ENCODE measurements around the gene AMPD2. TPM values are rescaled to one million over a fixed set of nuclear protein-coding genes. Genes with fewer than 3 reads are reported as not detected.

The AMPD2 gene
- total RNA-seq, 1 experiment from 2014 or later, result 72.3 TPM

DNA sequence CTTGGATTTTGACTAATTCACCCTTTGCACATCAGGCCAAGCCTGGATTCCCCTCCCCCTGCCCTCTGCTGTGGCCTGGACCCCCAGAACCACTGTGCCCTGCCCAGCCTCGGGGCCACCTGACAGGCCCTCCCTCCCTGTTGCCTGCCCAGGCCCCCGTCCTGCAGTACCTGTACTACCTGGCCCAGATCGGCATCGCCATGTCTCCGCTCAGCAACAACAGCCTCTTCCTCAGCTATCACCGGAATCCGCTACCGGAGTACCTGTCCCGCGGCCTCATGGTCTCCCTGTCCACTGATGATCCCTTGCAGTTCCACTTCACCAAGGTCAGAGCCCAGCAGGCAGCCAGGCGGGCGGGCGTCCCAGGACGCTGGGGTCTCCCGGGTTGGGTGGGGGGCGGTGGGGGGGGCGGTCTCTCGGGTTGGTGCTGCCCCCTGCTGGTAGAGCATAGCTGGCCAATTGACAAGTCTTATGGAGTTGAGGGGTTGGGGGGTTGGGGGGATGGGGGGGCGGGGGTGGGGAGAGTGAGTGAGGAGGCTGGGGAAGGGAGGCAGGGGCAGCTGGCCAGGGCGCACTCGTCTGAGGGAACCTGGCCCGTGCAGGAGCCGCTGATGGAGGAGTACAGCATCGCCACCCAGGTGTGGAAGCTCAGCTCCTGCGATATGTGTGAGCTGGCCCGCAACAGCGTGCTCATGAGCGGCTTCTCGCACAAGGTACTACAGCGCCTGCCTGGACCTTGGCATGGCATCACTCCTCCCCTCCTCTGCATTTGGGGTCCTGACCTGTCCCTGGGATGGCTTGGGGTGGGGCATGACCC lies 10.7 kb downstream of the AMPD2 start:
- H3K27me3 ChIP-seq (ENCODE audit: low read length), result no peaks in the 10 kb centered on the region
- H3K79me2 ChIP-seq (ENCODE audit: low read length), result peaks cover 8% of the 10 kb centered on the region
- no peaks in the 10 kb centered on the region for H3K9me2 ChIP-seq (replicated peaks; ENCODE audit: insufficient read depth, low read length)
- no peak overlapping the region for H3K4me3 ChIP-seq (ENCODE audit: low read length)
- H3K9me3 ChIP-seq (ENCODE audit: low read length), result no peaks in the 10 kb centered on the region
- no peak overlapping the region for H2AFZ ChIP-seq (ENCODE audit: low read length)
- no peak overlapping the region for H3K27ac ChIP-seq (ENCODE audit: low read length)
- no peak overlapping the region for H3K4me2 ChIP-seq (ENCODE audit: low read depth, low read length, poor library complexity, severe bottlenecking)
- peak; percentile 67 for DNase-seq
- peaks cover 24% of the 10 kb centered on the region; the same call in 1 of the 2 replicates for H4K20me1 ChIP-seq (ENCODE audit: insufficient read depth, low read depth, low read length)
- H3K4me1 ChIP-seq (ENCODE audit: low read length), result peaks cover 3% of the 10 kb centered on the region
- H3K36me3 ChIP-seq (ENCODE audit: insufficient read depth, low read length), result peaks cover 22% of the 10 kb centered on the region
- no peak overlapping the region for H3K9ac ChIP-seq (ENCODE audit: low read length)

DNA sequence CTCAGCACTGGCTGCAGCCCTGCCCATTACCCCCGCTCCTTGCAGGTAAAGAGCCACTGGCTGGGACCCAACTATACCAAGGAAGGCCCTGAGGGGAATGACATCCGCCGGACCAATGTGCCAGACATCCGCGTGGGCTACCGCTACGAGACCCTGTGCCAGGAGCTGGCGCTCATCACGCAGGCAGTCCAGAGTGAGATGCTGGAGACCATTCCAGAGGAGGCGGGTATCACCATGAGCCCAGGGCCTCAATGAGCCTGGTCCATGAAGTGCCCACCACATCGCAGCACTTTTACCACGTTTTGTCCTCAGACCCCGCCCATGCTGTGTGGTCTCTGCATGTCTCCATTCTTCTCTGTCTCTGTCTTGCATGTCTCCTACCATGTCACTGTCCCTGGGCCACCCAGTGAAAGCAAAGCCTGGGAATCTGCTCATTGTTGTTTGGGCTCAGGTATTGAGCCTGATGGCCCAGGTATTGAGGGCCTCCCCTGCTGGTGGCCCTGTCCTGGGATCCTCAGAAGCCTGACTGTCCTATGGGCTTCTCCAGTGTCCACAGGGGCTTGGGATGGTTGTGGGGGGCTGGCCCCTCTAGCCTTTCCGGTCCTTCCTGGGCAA lies 11.4 kb downstream of the AMPD2 start:
- Histone ChIP-seq H3K4me2 (ENCODE audit: low read depth, low read length, poor library complexity, severe bottlenecking) (no peak overlapping the region), H3K9ac (ENCODE audit: low read length) (no peak overlapping the region), H3K9me2 (replicated peaks; ENCODE audit: insufficient read depth, low read length) (no peaks in the 10 kb centered on the region), H2AFZ (ENCODE audit: low read length) (no peak overlapping the region), H3K4me1 (ENCODE audit: low read length) (no peaks in the 10 kb centered on the region; the same call in 1 of the 2 replicates), H4K20me1 (ENCODE audit: insufficient read depth, low read depth, low read length) (peaks cover 19% of the 10 kb centered on the region; the same call in 1 of the 2 replicates), H3K9me3 (ENCODE audit: low read length) (no peaks in the 10 kb centered on the region), H3K27ac (ENCODE audit: low read length) (no peak overlapping the region), H3K4me3 (ENCODE audit: low read length) (no peak overlapping the region), H3K79me2 (ENCODE audit: low read length) (peaks cover under 1% of the 10 kb centered on the region; the same call in 1 of the 2 replicates), H3K27me3 (ENCODE audit: low read length) (no peaks in the 10 kb centered on the region), H3K36me3 (ENCODE audit: insufficient read depth, low read length) (peaks cover 22% of the 10 kb centered on the region)
- no peak for DNase-seq

DNA sequence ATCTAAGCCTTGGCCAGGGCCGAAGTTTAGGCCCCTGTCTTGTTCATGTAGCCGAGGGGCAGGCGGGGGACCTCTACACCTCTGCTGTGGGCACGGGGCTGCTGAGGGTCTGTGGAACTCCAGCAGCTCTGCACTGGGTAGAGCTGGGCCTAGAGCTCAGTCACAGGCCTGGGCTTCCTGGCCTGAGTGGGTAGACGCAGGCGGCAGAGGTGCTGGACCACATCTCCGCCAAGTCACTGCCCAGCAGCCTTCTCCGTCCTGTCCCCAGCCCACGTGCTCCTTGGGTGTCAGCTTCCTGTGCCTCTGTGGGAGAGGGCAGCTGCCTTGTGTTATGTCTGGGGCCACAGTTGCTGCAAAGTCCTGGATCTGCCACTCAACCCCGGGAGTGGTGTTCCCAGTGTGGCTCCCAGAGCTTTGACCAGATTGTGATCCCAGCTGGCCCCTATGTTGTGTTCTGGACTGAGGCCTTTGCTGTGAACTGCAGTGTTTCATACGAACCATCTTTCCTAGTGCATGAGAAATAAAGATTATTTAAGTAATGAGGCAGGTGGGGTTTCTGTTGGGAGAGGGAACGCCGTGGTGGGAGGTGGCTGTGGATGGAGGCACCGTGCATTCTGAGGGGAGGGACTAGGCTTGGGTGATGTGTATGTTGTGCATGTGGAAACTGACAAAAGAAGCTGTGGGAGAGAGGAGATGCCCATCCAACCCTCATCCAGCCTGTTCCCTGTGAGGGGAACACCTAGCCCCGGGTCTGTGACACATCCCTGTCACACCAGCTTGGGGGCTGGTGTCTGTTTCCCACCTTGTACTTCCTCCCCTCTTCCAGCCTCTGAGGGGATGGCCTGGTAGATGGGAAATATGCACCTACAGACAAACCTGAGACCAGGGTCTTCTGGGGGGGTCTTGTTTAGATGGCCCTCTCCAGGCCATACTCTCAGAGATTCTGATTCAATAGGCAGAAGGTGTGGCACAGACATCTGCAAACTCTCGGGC lies 12.2 kb downstream of the AMPD2 start:
- Histone ChIP-seq H3K27ac (ENCODE audit: low read length) (no peak overlapping the region), H3K79me2 (ENCODE audit: low read length) (no peaks in the 10 kb centered on the region), H3K27me3 (ENCODE audit: low read length) (no peaks in the 10 kb centered on the region), H3K9ac (ENCODE audit: low read length) (no peak overlapping the region), H3K4me3 (ENCODE audit: low read length) (no peak overlapping the region), H3K9me2 (replicated peaks; ENCODE audit: insufficient read depth, low read length) (no peaks in the 10 kb centered on the region), H3K36me3 (ENCODE audit: insufficient read depth, low read length) (peaks cover 22% of the 10 kb centered on the region), H4K20me1 (ENCODE audit: insufficient read depth, low read depth, low read length) (peaks cover 19% of the 10 kb centered on the region; the same call in 1 of the 2 replicates), H3K4me1 (ENCODE audit: low read length) (no peaks in the 10 kb centered on the region; the same call in 1 of the 2 replicates), H3K9me3 (ENCODE audit: low read length) (no peaks in the 10 kb centered on the region), H2AFZ (ENCODE audit: low read length) (no peak overlapping the region), H3K4me2 (ENCODE audit: low read depth, low read length, poor library complexity, severe bottlenecking) (no peak overlapping the region)
- DNase-seq, result no peak

DNA sequence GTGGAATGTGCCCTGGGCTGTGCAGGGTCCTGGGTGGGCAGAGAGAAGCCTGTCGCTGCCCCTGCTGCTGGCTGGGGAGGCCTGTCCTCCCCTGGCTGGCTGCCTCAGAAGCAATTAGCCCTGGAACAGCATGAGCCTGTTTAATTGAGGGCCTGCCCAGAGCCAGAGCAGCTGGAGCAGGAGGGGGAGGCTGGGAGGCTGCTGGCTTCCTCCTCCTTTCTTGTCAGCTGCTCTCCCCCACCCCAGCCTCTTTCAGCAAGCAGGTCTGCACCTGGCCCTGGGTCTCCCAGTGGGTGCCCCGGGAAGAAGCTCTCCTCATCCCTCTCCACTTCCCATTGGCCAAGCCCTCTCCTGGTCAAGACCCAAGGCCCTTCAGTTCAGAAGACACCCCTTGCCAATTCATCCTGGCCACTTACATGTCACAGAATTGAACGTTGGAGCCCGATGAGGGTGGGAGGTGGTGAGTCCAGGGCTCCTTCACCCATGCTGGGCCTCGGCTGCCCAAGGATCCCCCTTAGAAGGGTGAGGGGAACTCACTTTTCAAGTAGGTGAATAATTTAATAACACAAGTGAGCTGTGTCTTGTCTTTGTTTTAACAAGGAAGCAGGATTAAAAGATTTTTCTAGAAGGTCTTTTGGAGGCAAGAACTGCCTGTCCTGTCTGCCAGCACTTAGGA lies 13.2 kb downstream of the AMPD2 start:
- no peak for DNase-seq

DNA sequence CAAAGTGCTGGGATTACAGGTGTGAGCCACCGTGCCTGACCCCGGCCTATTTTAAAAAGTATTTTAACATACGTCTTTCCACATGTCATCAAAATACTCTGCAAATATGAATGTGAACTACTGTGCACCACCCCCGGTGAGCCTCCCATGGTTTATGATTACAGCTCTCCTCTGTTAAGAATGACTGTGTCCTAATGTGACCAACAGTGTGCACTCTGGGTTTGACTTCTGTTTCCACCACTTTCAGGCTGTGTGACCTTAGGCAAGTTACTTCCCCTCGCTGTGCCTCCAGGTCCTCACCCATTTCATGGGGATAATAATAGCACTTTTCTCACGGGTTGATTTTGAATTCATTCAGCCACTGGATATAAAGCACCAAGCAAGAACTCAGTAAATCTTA lies 14.7 kb downstream of the AMPD2 start:
- no peak overlapping the region for H3K4me3 ChIP-seq (ENCODE audit: low read length)
- H3K9ac ChIP-seq (ENCODE audit: low read length), result no peak overlapping the region
- H3K27ac ChIP-seq (ENCODE audit: low read length), result no peak overlapping the region
- no peak for DNase-seq
- H3K27me3 ChIP-seq (ENCODE audit: low read length), result no peaks in the 10 kb centered on the region
- no peaks in the 10 kb centered on the region for H3K9me3 ChIP-seq (ENCODE audit: low read length)
- no peaks in the 10 kb centered on the region for H3K79me2 ChIP-seq (ENCODE audit: low read length)
- peaks cover 13% of the 10 kb centered on the region for H3K36me3 ChIP-seq (ENCODE audit: insufficient read depth, low read length)
- no peak overlapping the region for H2AFZ ChIP-seq (ENCODE audit: low read length)
- no peaks in the 10 kb centered on the region; the same call in 1 of the 2 replicates for H3K4me1 ChIP-seq (ENCODE audit: low read length)
- peaks cover 19% of the 10 kb centered on the region; the same call in 1 of the 2 replicates for H4K20me1 ChIP-seq (ENCODE audit: insufficient read depth, low read depth, low read length)
- H3K4me2 ChIP-seq (ENCODE audit: low read depth, low read length, poor library complexity, severe bottlenecking), result no peak overlapping the region
- no peaks in the 10 kb centered on the region for H3K9me2 ChIP-seq (replicated peaks; ENCODE audit: insufficient read depth, low read length)

More for the DNA sequence above, 13.2 kb downstream of the AMPD2 start:
- Histone ChIP-seq H3K9ac (ENCODE audit: low read length) (no peak overlapping the region), H3K27me3 (ENCODE audit: low read length) (no peaks in the 10 kb centered on the region), H3K4me1 (ENCODE audit: low read length) (no peaks in the 10 kb centered on the region; the same call in 1 of the 2 replicates), H3K27ac (ENCODE audit: low read length) (no peak overlapping the region), H4K20me1 (ENCODE audit: insufficient read depth, low read depth, low read length) (peaks cover 19% of the 10 kb centered on the region; the same call in 1 of the 2 replicates), H3K9me2 (replicated peaks; ENCODE audit: insufficient read depth, low read length) (no peaks in the 10 kb centered on the region), H3K4me3 (ENCODE audit: low read length) (no peak overlapping the region), H3K4me2 (ENCODE audit: low read depth, low read length, poor library complexity, severe bottlenecking) (no peak overlapping the region), H3K9me3 (ENCODE audit: low read length) (no peaks in the 10 kb centered on the region), H3K36me3 (ENCODE audit: insufficient read depth, low read length) (peaks cover 19% of the 10 kb centered on the region), H3K79me2 (ENCODE audit: low read length) (no peaks in the 10 kb centered on the region), H2AFZ (ENCODE audit: low read length) (no peak overlapping the region)

DNA sequence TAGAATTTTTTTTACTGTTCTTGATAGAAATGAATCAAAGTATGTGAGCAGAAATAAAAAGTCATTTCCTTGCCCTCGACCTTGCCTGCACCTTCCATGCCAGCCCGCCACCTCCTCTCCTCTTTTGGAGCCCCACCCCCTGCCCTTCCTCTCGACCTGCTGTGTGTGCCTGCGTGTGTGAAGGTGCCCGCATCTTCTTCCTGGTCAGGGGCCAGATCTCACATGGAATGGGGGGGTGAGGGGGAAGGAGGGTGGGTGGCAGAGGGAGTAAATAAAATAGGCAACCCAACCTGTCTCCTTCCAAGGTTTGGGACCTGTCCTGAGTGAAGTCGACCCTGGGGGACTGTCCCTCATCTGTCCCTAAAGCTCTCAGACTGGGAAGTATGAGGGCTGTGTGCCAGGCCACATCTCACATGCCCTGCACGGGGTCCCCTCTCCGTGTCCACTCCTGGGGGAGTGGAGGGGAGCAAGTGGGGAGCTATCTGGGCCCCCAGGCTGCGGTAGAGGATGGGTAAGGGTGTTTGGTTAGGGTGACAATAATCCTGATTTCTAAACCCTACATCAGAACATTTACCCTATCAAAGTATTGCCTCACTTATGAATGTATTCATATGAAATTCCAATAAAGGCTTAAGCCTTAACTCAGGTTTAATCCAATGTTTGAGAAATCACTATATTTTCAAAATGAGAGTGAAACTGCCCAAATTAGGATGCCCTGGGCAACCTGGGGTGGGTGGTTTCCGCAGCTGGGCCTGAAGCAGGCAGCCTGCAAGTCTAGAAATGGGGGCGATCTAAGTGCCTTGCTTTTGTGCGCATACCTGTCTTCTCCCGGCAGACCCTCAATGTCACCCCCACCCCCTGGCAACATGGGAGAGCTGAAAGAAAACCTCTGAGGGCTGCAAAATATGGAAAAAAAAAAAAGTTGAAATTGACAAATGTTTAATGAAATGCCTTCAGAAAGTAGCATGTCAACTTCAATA lies 15.4 kb downstream of the AMPD2 start:
- Histone ChIP-seq H3K4me2 (ENCODE audit: low read depth, low read length, poor library complexity, severe bottlenecking) (no peak overlapping the region), H4K20me1 (ENCODE audit: insufficient read depth, low read depth, low read length) (peaks cover 13% of the 10 kb centered on the region; the same call in 1 of the 2 replicates), H3K9me3 (ENCODE audit: low read length) (no peaks in the 10 kb centered on the region), H3K27ac (ENCODE audit: low read length) (no peak overlapping the region), H2AFZ (ENCODE audit: low read length) (no peak overlapping the region), H3K27me3 (ENCODE audit: low read length) (no peaks in the 10 kb centered on the region), H3K36me3 (ENCODE audit: insufficient read depth, low read length) (peaks cover 10% of the 10 kb centered on the region), H3K4me3 (ENCODE audit: low read length) (no peak overlapping the region), H3K9ac (ENCODE audit: low read length) (no peak overlapping the region), H3K4me1 (ENCODE audit: low read length) (no peaks in the 10 kb centered on the region; the same call in 1 of the 2 replicates), H3K9me2 (replicated peaks; ENCODE audit: insufficient read depth, low read length) (no peaks in the 10 kb centered on the region), H3K79me2 (ENCODE audit: low read length) (no peaks in the 10 kb centered on the region)
- DNase-seq, result no peak

DNA sequence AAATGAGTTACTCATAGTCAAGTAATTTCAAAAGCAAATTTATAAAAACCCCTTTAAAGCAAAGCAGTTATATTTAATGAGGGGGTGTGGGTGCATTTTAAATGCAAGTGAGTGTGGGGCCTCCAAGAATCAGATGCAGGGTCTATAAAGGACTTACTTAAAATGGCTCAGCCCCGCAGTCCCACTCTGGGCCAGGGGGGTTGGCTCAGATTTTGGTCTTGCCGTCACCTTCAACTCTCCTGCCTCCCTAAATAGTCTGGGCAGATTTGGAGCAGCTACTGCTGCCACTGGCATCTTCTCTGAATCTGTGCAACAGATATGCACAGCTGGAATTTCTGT lies 16.2 kb downstream of the AMPD2 start:
- H3K9ac ChIP-seq (ENCODE audit: low read length), result no peak overlapping the region
- H3K4me3 ChIP-seq (ENCODE audit: low read length), result no peak overlapping the region
- no peaks in the 10 kb centered on the region for H3K9me2 ChIP-seq (replicated peaks; ENCODE audit: insufficient read depth, low read length)
- no peaks in the 10 kb centered on the region for H3K27me3 ChIP-seq (ENCODE audit: low read length)
- H2AFZ ChIP-seq (ENCODE audit: low read length), result no peak overlapping the region
- H3K4me2 ChIP-seq (ENCODE audit: low read depth, low read length, poor library complexity, severe bottlenecking), result no peak overlapping the region
- H3K4me1 ChIP-seq (ENCODE audit: low read length), result no peaks in the 10 kb centered on the region; the same call in 1 of the 2 replicates
- H3K79me2 ChIP-seq (ENCODE audit: low read length), result no peaks in the 10 kb centered on the region
- H3K36me3 ChIP-seq (ENCODE audit: insufficient read depth, low read length), result peaks cover 6% of the 10 kb centered on the region
- H3K27ac ChIP-seq (ENCODE audit: low read length), result no peak overlapping the region
- DNase-seq, result no peak
- H4K20me1 ChIP-seq (ENCODE audit: insufficient read depth, low read depth, low read length), result 0 out of 2 replicates have a peak, but pooled peaks cover 9% of the 10 kb centered on the region
- no peaks in the 10 kb centered on the region for H3K9me3 ChIP-seq (ENCODE audit: low read length)
